ENCODE results near the gene EVA1B.

Gene EVA1B

GRCh38 chr1:36320291-36320761, 3.1 kb downstream of the EVA1B start:
- DNase-seq (ENCODE audit: low read depth): no peak

- no peak for DNase-seq (ENCODE audit: low read depth)
Observed at GRCh38 chr1:36309397-36309796, 14.0 kb downstream of the EVA1B start.

- no peak for DNase-seq (ENCODE audit: low read depth)
Observed at GRCh38 chr1:36307601-36308330, 15.7 kb downstream of the EVA1B start.

- DNase-seq (ENCODE audit: low read depth): peak; percentile 81
Observed at GRCh38 chr1:36306902-36307456, 16.5 kb downstream of the EVA1B start.

- DNase-seq (ENCODE audit: low read depth): no peak
Observed at GRCh38 chr1:36306210-36306901, 17.1 kb downstream of the EVA1B start, which contains the start of gene SH3D21. SH3D21 (plus strand) TSS chr1:36306368; CDS start chr1:36306421, 53 bp downstream.

GRCh38 chr1:36305915-36306209, 17.6 kb downstream of the EVA1B start:
- no peak for DNase-seq (ENCODE audit: low read depth)

- DNase-seq (ENCODE audit: low read depth): no peak
Observed at GRCh38 chr1:36304970-36305914, 18.2 kb downstream of the EVA1B start.

- no peak for DNase-seq (ENCODE audit: low read depth)
Observed at GRCh38 chr1:36304521-36304920, 18.9 kb downstream of the EVA1B start.

GRCh38 chr1:36303650-36304360, 19.6 kb downstream of the EVA1B start:
- no peak for DNase-seq (ENCODE audit: low read depth)

- no peak for DNase-seq (ENCODE audit: low read depth)
Observed at GRCh38 chr1:36303244-36303643, 20.2 kb downstream of the EVA1B start.

GRCh38 chr1:36301220-36301619, 22.2 kb downstream of the EVA1B start:
- no peak for DNase-seq (ENCODE audit: low read depth)

GRCh38 chr1:36300526-36300925, 22.9 kb downstream of the EVA1B start:
- DNase-seq (ENCODE audit: low read depth): no peak

- no peak for DNase-seq (ENCODE audit: low read depth)
Observed at GRCh38 chr1:36298640-36299039, 24.8 kb downstream of the EVA1B start.

GRCh38 chr1:36297062-36297461, 26.4 kb downstream of the EVA1B start:
- DNase-seq (ENCODE audit: low read depth): no peak

- DNase-seq (ENCODE audit: low read depth): no peak
Observed at GRCh38 chr1:36295390-36295789, 28.1 kb downstream of the EVA1B start.

- DNase-seq (ENCODE audit: low read depth): no peak
Observed at GRCh38 chr1:36287595-36287994, 35.9 kb downstream of the EVA1B start.

- no peak for DNase-seq (ENCODE audit: low read depth)
Observed at GRCh38 chr1:36286802-36287201, 36.6 kb downstream of the EVA1B start.

- DNase-seq (ENCODE audit: low read depth): peak; percentile 88
Observed at GRCh38 chr1:36285443-36286101, 37.9 kb downstream of the EVA1B start.

- no peak for DNase-seq (ENCODE audit: low read depth)
Observed at GRCh38 chr1:36284517-36284916, 38.9 kb downstream of the EVA1B start.

- no peak for DNase-seq (ENCODE audit: low read depth)
Observed at GRCh38 chr1:36284061-36284460, 39.4 kb downstream of the EVA1B start.

- DNase-seq (ENCODE audit: low read depth): no peak
Observed at GRCh38 chr1:36279789-36280296, 43.6 kb downstream of the EVA1B start.
